Tibial artery (tissue), 4 donors: ENCODE data around the gene CCDC24.

Experiments used
- DNase-seq, 2 donors: peaks; one replicate each; pipeline ENCODE4 v3.0.0-alpha.2; 2019
- H3K27ac ChIP-seq, 2 donors: fragments of 200-600 bp; sonication (generic) in 1 of 2; 1 replicate in 1 of 2; 2 replicates in 1 of 2; pipeline ENCODE4 v1.5.1; 2018 to 2019; ENCODE audit warnings: mild to moderate bottlenecking in 1 of 2
- H3K27me3 ChIP-seq, 2 donors: fragments of 200-600 bp; sonication (generic) in 1 of 2; one replicate each; pipeline versions ENCODE4 v1.5.1 to v1.6.0; 2016 to 2019
- H3K36me3 ChIP-seq, 3 donors: fragments of 200-600 bp; sonication (generic) in 2 of 3; one replicate each; pipeline ENCODE4 v1.5.1; 2016 to 2019; ENCODE audit warnings: mild to moderate bottlenecking in 2 of 3
- H3K4me1 ChIP-seq, 4 donors: fragments of 200-600 bp; sonication (generic) in 2 of 4; 1 replicate in 3 of 4; 2 replicates in 1 of 4; pipeline ENCODE4 v1.5.1; 2016 to 2019
- H3K4me3 ChIP-seq, 2 donors: fragments of 200-600 bp; sonication (generic) in 1 of 2; 1 replicate in 1 of 2; 2 replicates in 1 of 2; pipeline ENCODE4 v1.5.1; 2018 to 2019; ENCODE audit warnings: mild to moderate bottlenecking in 2 of 2
- H3K9me3 ChIP-seq, 3 donors: fragments of 200-600 bp; sonication (generic) in 1 of 3; one replicate each; pipeline ENCODE4 v1.5.1; 2016 to 2019
- intact Hi-C: fragments of 100-400 bp; cut with DNase I; formaldehyde crosslinking; loops from one replicate; pipeline ENCODE4 v1.15.0; 2023; ENCODE audit warnings: low total_unique reads
- TF ChIP-seq, protein P1 (sequence below), 2 experiments: fragments of 200-600 bp in 1 of 2; fragments of 450-650 bp in 1 of 2; IDR thresholded peaks; one replicate each; pipeline ENCODE4 v1.5.1; 2017 to 2019; ENCODE audit warnings: antibody characterized with exemption in 2 of 2, mild to moderate bottlenecking in 1 of 2, moderate library complexity in 1 of 2

The CCDC24 gene

DNA sequence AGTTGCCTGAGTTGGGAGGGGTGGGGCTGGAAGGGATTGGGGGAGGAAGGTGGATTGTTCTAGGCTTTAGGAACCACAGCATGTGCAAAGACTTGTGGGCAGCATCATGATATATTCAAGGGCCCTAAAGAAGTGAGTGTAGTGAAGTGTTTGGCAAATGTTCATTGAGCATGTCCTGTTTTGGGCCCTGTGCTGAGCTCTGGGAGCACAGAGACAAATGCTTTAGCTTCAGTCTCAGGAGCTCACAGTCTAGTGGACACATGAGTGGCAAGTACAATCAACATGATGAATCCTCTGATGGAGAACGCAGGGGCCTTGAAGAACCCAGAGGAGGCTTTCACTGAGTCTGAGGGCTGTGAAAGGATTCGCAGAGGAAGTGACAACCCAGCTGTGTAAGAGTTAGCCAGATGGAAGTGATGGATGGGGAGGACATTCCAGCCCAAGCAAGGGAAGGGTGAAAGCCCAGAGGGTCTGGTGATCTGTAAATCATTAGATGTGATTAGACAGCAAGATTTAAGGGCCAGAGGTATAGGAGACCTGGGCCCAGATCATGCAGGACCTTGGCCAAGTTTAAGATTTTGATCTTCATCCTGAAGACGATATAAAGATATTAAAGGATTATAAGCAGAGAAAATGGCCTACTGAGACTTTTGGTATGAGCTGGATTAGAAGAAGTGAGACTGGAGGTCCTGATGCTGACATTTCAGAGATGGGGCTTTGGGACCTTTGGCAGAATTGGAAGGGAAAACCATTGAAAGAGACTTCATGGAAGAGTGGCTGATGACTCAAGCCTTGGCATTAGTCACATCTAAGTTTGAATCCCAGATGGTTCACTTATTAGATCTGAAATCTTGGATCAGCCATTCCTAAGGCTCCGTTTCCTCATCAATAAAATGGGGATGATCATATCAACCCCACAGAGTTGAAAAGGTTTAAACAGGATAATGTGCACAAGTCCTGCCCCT, 40.1 kb upstream of the CCDC24 start:
- Histone ChIP-seq H3K4me3 (no peak overlapping the region), H3K4me1 (peaks cover 0 to 23% (median 20%) of the 10 kb centered on the region in 4 donors), H3K27ac (no peak overlapping the region), H3K36me3 (peaks cover under 1 to 29% (median 9%) of the 10 kb centered on the region in 3 donors), H3K9me3 (no peaks in the 10 kb centered on the region), H3K27me3 (no peaks in the 10 kb centered on the region)
- intact Hi-C loops = no loop called here
- TF ChIP-seq, protein P1, sequence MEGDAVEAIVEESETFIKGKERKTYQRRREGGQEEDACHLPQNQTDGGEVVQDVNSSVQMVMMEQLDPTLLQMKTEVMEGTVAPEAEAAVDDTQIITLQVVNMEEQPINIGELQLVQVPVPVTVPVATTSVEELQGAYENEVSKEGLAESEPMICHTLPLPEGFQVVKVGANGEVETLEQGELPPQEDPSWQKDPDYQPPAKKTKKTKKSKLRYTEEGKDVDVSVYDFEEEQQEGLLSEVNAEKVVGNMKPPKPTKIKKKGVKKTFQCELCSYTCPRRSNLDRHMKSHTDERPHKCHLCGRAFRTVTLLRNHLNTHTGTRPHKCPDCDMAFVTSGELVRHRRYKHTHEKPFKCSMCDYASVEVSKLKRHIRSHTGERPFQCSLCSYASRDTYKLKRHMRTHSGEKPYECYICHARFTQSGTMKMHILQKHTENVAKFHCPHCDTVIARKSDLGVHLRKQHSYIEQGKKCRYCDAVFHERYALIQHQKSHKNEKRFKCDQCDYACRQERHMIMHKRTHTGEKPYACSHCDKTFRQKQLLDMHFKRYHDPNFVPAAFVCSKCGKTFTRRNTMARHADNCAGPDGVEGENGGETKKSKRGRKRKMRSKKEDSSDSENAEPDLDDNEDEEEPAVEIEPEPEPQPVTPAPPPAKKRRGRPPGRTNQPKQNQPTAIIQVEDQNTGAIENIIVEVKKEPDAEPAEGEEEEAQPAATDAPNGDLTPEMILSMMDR (IDR thresholded peaks at IDR 0.05) = no peak
- no peak for DNase-seq

DNA sequence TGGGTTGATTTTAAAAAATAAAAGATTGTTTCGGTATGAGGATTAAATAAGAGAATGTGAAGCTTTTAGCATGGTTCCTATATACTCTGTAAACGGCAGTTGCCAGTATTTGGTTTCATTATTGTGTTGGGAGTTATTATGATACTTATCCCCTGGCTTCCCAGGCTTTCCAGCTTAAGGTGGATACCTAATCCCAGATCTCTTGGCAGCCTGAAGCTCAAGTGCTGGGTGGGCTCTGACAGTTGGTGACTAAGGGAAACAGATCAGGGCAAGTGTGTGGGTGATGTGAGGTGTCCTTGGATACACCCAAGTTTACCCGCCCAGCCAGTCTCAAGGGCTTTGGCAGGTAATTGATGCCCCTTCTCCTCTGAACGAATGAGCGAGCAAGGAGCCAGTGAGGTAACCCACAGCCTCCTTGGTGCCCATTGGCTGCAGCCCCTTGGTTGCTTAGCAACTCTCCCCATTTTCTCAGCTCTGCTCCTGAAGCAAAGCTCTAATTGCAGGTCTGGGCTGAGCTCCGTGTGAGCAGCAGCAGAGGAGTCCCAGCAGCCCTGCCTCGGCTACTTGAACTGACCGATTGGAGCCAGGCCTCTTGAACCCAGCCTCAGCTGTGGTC, 38.6 kb upstream of the CCDC24 start:
- no peak for DNase-seq
- Histone ChIP-seq H3K4me3 (no peak overlapping the region), H3K9me3 (no peaks in the 10 kb centered on the region), H3K27me3 (no peaks in the 10 kb centered on the region), H3K4me1 (peaks cover 0 to 15% (median 12%) of the 10 kb centered on the region in 4 donors), H3K27ac (no peak overlapping the region), H3K36me3 (peaks cover 16 to 44% (median 24%) of the 10 kb centered on the region in 3 donors)
- TF ChIP-seq, protein P1 (IDR thresholded peaks at IDR 0.05) = no peak
- intact Hi-C loops = no loop called here

DNA sequence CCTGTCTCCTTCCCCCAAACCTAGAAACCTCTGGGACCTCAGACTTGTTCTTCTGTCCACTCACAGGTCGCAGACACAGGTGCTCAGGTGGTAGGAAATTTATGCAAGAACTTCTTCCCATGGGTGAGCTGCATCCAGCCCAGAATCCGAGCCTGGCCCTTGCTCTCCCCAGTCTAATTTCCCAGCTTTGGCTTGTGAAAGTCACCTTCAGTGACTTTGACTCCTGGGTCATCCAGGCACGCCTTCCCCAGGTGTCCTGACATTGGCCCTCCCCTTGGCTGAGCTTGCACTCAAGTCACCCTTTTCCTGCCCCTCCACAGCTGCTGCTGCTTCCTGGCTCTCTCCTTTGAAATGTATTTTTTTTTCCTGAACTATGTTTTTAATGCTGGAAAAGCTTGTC, 38.0 kb upstream of the CCDC24 start:
- Histone ChIP-seq H3K27ac (no peak overlapping the region), H3K27me3 (no peaks in the 10 kb centered on the region), H3K4me3 (no peak overlapping the region), H3K9me3 (no peaks in the 10 kb centered on the region), H3K4me1 (peaks cover 0 to 9% (median 7%) of the 10 kb centered on the region in 4 donors), H3K36me3 (peaks cover 20 to 50% (median 30%) of the 10 kb centered on the region in 3 donors)
- intact Hi-C loops = no loop called here
- no peak for DNase-seq
- TF ChIP-seq, protein P1 (IDR thresholded peaks at IDR 0.05) = no peak

DNA sequence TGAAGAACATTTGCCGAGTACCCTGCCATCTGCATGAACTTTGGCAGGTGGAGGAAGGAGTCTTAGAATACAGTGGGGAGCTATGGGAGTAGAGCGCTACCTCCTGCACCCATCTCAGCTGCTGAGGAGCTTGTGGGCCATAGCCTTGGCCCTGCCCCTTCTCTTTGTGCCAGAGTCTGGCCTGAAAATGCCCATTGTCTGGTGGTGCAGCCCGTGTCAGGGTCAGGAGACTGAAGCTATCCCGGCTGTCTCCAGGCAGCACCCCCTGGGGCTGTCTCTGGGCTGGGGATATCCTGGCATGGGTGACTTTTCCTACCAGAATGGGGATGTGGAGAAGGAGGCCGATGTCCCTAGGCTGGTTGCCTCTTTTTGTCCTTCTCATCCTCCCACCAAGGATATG, 37.4 kb upstream of the CCDC24 start:
- no peak overlapping the region for H3K27ac ChIP-seq
- TF ChIP-seq, protein P1 (IDR thresholded peaks at IDR 0.05) = no peak
- no peaks in the 10 kb centered on the region for H3K27me3 ChIP-seq
- peaks cover 0 to 3% (median 1%) of the 10 kb centered on the region in 4 donors for H3K4me1 ChIP-seq
- intact Hi-C loops = no loop called here
- H3K9me3 ChIP-seq = no peaks in the 10 kb centered on the region
- no peak overlapping the region for H3K4me3 ChIP-seq
- peaks cover 27 to 56% (median 36%) of the 10 kb centered on the region in 3 donors for H3K36me3 ChIP-seq
- no peak for DNase-seq

DNA sequence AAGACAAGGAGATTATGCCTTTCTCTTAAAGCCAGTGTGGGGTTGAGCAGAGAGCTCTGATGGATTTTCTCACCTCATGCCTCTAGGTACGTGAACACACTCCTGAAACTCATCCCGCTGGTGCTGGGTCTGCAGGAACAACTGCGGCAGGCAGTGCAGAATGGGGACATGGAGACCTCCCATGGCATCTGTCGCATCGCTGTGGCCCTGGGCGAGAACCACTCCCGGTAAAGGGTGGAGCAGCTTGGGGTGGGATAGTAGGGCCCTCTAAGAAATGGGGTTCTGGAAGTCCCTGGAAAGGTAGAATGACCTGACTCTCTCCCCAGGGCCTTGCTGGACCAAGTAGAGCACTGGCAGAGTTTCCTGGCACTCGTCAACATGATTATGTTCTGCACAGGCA, 35.2 kb upstream of the CCDC24 start:
- Histone ChIP-seq H3K4me1 (no peaks in the 10 kb centered on the region), H3K4me3 (no peak overlapping the region), H3K36me3 (peaks cover 34 to 60% (median 52%) of the 10 kb centered on the region in 3 donors), H3K27me3 (no peaks in the 10 kb centered on the region), H3K9me3 (no peaks in the 10 kb centered on the region), H3K27ac (no peak overlapping the region)
- no peak for DNase-seq
- TF ChIP-seq, protein P1 (IDR thresholded peaks at IDR 0.05) = no peak
- intact Hi-C loops = no loop called here
